Central memory CD8-positive, alpha-beta T cell (primary cell): ENCODE results near the gene TMUB2.
"Not testable (repeated sequence)": the region's sequence is repeated elsewhere in the genome, so short reads cannot be mapped to it uniquely, and the experiment has no call there.

Experiments used
- ATAC-seq: fragments of 150-1000 bp; cut with Tn5 transposase; replicated peaks from 2 replicates; pipeline ENCODE4 v1.10.0; 2022; ENCODE audit warnings: mild to moderate bottlenecking, moderate FRiP score, moderate number of reproducible peaks; ENCODE audit not compliant: poor library complexity, severe bottlenecking; ENCODE audit errors: extremely low read depth
- DNase-seq, 2 donors: peaks; one replicate each; pipeline ENCODE4 v3.0.0; 2021; ENCODE audit warnings: low spot score in 2 of 2
- H3K27ac Mint-ChIP-seq: one replicate; pipeline ENCODE4 v1.8.0; 2022; ENCODE audit warnings: low read depth, mild to moderate bottlenecking, moderate library complexity, mixed read lengths
- H3K27me3 Mint-ChIP-seq: one replicate; pipeline ENCODE4 v1.8.0; 2022; ENCODE audit warnings: mixed read lengths
- H3K36me3 Mint-ChIP-seq: one replicate; pipeline ENCODE4 v1.8.0; 2022; ENCODE audit warnings: mild to moderate bottlenecking, moderate library complexity, mixed read lengths; ENCODE audit not compliant: insufficient read depth
- H3K4me1 Mint-ChIP-seq: one replicate; pipeline ENCODE4 v1.8.0; 2022; ENCODE audit warnings: mixed read lengths
- H3K4me3 Mint-ChIP-seq: one replicate; pipeline ENCODE4 v1.8.0; 2022; ENCODE audit warnings: mild to moderate bottlenecking, moderate library complexity, mixed read lengths
- H3K9me3 Mint-ChIP-seq: one replicate; pipeline ENCODE4 v1.8.0; 2022; ENCODE audit warnings: mixed read lengths

TMUB2 gene

GRCh38 chr17:44186307-44187130 lies at the start of gene TMUB2:
Gene TMUB2, plus strand, starts transcription at chr17:44186972. Its CDS starts 737 bp downstream, at chr17:44187709.
- no peaks in the 10 kb centered on the region for H3K9me3 Mint-ChIP-seq
- peak within 1 kb of the TSS; percentile 97 for H3K27ac Mint-ChIP-seq
- peak within 1 kb of the TSS; percentile 100 for H3K4me3 Mint-ChIP-seq
- H3K36me3 Mint-ChIP-seq: peaks cover 29% of the 10 kb centered on the region
- ATAC-seq: peak; percentile 86
- peaks cover 50% of the 10 kb centered on the region for H3K4me1 Mint-ChIP-seq
- DNase-seq: peak; percentile 99
- no peaks in the 10 kb centered on the region for H3K27me3 Mint-ChIP-seq

GRCh38 chr17:44137891-44138709 lies 48.7 kb upstream of the TMUB2 start:
- ATAC-seq: no peak
- H3K27me3 Mint-ChIP-seq: peaks cover 21% of the 10 kb centered on the region

GRCh38 chr17:44143921-44144320 lies 42.9 kb upstream of the TMUB2 start:
- Mint-ChIP-seq H3K4me3 (peak overlapping the region; percentile 13), H3K36me3 (peaks cover 11% of the 10 kb centered on the region)
- H3K27ac Mint-ChIP-seq, DNase-seq, ATAC-seq, H3K27me3 Mint-ChIP-seq, H3K9me3 Mint-ChIP-seq, H3K4me1 Mint-ChIP-seq: not testable (repeated sequence)

More at GRCh38 chr17:44137891-44138709, 48.7 kb upstream of the TMUB2 start:
- H3K4me3 Mint-ChIP-seq: no peak overlapping the region
- no peak overlapping the region for H3K27ac Mint-ChIP-seq
- no peak for DNase-seq
- H3K4me1 Mint-ChIP-seq: peaks cover 5% of the 10 kb centered on the region
- H3K36me3 Mint-ChIP-seq: peaks cover 10% of the 10 kb centered on the region
- H3K9me3 Mint-ChIP-seq: no peaks in the 10 kb centered on the region

GRCh38 chr17:44144966-44145739 lies 41.6 kb upstream of the TMUB2 start:
- Mint-ChIP-seq H3K4me3 (no peak overlapping the region), H3K27me3 (no peaks in the 10 kb centered on the region), H3K4me1 (peaks cover 5% of the 10 kb centered on the region), H3K36me3 (peaks cover 12% of the 10 kb centered on the region), H3K9me3 (no peaks in the 10 kb centered on the region), H3K27ac (no peak overlapping the region)
- no peak for DNase-seq
- no peak for ATAC-seq

GRCh38 chr17:44146375-44147346 lies 40.1 kb upstream of the TMUB2 start:
- Mint-ChIP-seq H3K27me3 (no peaks in the 10 kb centered on the region), H3K9me3 (no peaks in the 10 kb centered on the region), H3K4me1 (peaks cover 5% of the 10 kb centered on the region), H3K27ac (no peak overlapping the region), H3K4me3 (no peak overlapping the region), H3K36me3 (peaks cover 7% of the 10 kb centered on the region)
- ATAC-seq (no peak), DNase-seq (no peak)

GRCh38 chr17:44147812-44148211 lies 39.0 kb upstream of the TMUB2 start:
- H3K36me3 Mint-ChIP-seq: peaks cover 4% of the 10 kb centered on the region
- no peaks in the 10 kb centered on the region for H3K27me3 Mint-ChIP-seq
- DNase-seq: no peak
- H3K9me3 Mint-ChIP-seq: no peaks in the 10 kb centered on the region
- no peaks in the 10 kb centered on the region for H3K4me1 Mint-ChIP-seq
- no peak overlapping the region for H3K4me3 Mint-ChIP-seq
- no peak for ATAC-seq
- H3K27ac Mint-ChIP-seq: no peak overlapping the region

- H3K27me3 Mint-ChIP-seq, H3K9me3 Mint-ChIP-seq, DNase-seq, ATAC-seq, H3K4me1 Mint-ChIP-seq, H3K36me3 Mint-ChIP-seq, H3K27ac Mint-ChIP-seq, H3K4me3 Mint-ChIP-seq: not testable (repeated sequence)
These were observed 37.7 kb upstream of the TMUB2 start for GRCh38 chr17:44149066-44149465.

GRCh38 chr17:44149750-44150329 lies 36.9 kb upstream of the TMUB2 start:
- Mint-ChIP-seq H3K36me3 (peaks cover 4% of the 10 kb centered on the region), H3K9me3 (no peaks in the 10 kb centered on the region), H3K27ac (no peak overlapping the region), H3K4me1 (no peaks in the 10 kb centered on the region), H3K27me3 (no peaks in the 10 kb centered on the region), H3K4me3 (no peak overlapping the region)
- ATAC-seq: no peak
- DNase-seq: no peak

- no peaks in the 10 kb centered on the region for H3K27me3 Mint-ChIP-seq
- DNase-seq (no peak), ATAC-seq (no peak)
- H3K4me3 Mint-ChIP-seq: no peak overlapping the region
- peaks cover 3% of the 10 kb centered on the region for H3K36me3 Mint-ChIP-seq
- H3K9me3 Mint-ChIP-seq: no peaks in the 10 kb centered on the region
- no peak overlapping the region for H3K27ac Mint-ChIP-seq
- H3K4me1 Mint-ChIP-seq: no peaks in the 10 kb centered on the region
These were observed 33.9 kb upstream of the TMUB2 start for GRCh38 chr17:44152875-44153274.

- peak overlapping the region; percentile 61 for H3K27ac Mint-ChIP-seq
- no peaks in the 10 kb centered on the region for H3K4me1 Mint-ChIP-seq
- H3K27me3 Mint-ChIP-seq: no peaks in the 10 kb centered on the region
- no peaks in the 10 kb centered on the region for H3K9me3 Mint-ChIP-seq
- peaks cover 1% of the 10 kb centered on the region for H3K36me3 Mint-ChIP-seq
- no peak overlapping the region for H3K4me3 Mint-ChIP-seq
- DNase-seq (no peak), ATAC-seq (no peak)
These were observed 31.3 kb upstream of the TMUB2 start for GRCh38 chr17:44155488-44155887.

GRCh38 chr17:44159519-44160210 lies 27.1 kb upstream of the TMUB2 start:
- ATAC-seq (no peak), DNase-seq (no peak)
- Mint-ChIP-seq H3K36me3 (peaks cover 1% of the 10 kb centered on the region), H3K27me3 (no peaks in the 10 kb centered on the region), H3K4me1 (no peaks in the 10 kb centered on the region), H3K9me3 (no peaks in the 10 kb centered on the region), H3K4me3 (no peak overlapping the region), H3K27ac (no peak overlapping the region)
